GM19035 (cell line): ENCODE results near the gene KIF16B.

Experiments
- ATAC-seq: cut with Tn5 transposase; IDR thresholded peaks from one replicate; pipeline ENCODE4 v1.9.1; 2021; ENCODE audit not compliant: unreplicated experiment

Gene KIF16B

GRCh38 chr20:16554766-16555543 lies 18.3 kb downstream of the KIF16B start:
- no peak for ATAC-seq

- no peak for ATAC-seq
Observed at GRCh38 chr20:16553684-16554083, 19.6 kb downstream of the KIF16B start.

- no peak for ATAC-seq
Observed at GRCh38 chr20:16553101-16553500, 20.1 kb downstream of the KIF16B start.

GRCh38 chr20:16552015-16552414 lies 21.2 kb downstream of the KIF16B start:
- ATAC-seq: no peak

GRCh38 chr20:16551607-16552006 lies 21.6 kb downstream of the KIF16B start:
- ATAC-seq: no peak

- ATAC-seq: no peak
Observed at GRCh38 chr20:16548068-16548672, 25.1 kb downstream of the KIF16B start.

GRCh38 chr20:16544949-16545348 lies 28.3 kb downstream of the KIF16B start:
- ATAC-seq: no peak

GRCh38 chr20:16542477-16542876 lies 30.8 kb downstream of the KIF16B start:
- ATAC-seq: no peak

GRCh38 chr20:16541878-16542277 lies 31.4 kb downstream of the KIF16B start:
- no peak for ATAC-seq

- no peak for ATAC-seq
Observed at GRCh38 chr20:16541226-16541625, 32.0 kb downstream of the KIF16B start.

GRCh38 chr20:16539280-16540021 lies 33.8 kb downstream of the KIF16B start:
- no peak for ATAC-seq

- no peak for ATAC-seq
Observed at GRCh38 chr20:16538779-16539178, 34.5 kb downstream of the KIF16B start.

- ATAC-seq: no peak
Observed at GRCh38 chr20:16537918-16538317, 35.3 kb downstream of the KIF16B start.

GRCh38 chr20:16537025-16537665 lies 36.1 kb downstream of the KIF16B start:
- no peak for ATAC-seq

- no peak for ATAC-seq
Observed at GRCh38 chr20:16535277-16535676, 38.0 kb downstream of the KIF16B start.

GRCh38 chr20:16533502-16533901 lies 39.7 kb downstream of the KIF16B start:
- no peak for ATAC-seq

GRCh38 chr20:16531485-16531884 lies 41.8 kb downstream of the KIF16B start:
- ATAC-seq: no peak

GRCh38 chr20:16530201-16530681 lies 43.0 kb downstream of the KIF16B start:
- no peak for ATAC-seq

- no peak for ATAC-seq
Observed at GRCh38 chr20:16528078-16528477, 45.2 kb downstream of the KIF16B start.

- no peak for ATAC-seq
Observed at GRCh38 chr20:16527438-16527837, 45.8 kb downstream of the KIF16B start.
